ENCODE results near the gene SBK3. TPM values are rescaled to one million over a fixed set of nuclear protein-coding genes. Genes with fewer than 3 reads are reported as not detected.
"Not testable (repeated sequence)": the region's sequence is repeated elsewhere in the genome, so short reads cannot be mapped to it uniquely, and the experiment has no call there.

SBK3 gene
- total RNA-seq, 2 donors from 2014 or later = not detected

GRCh38 chr19:55498246-55498840 lies 47.0 kb downstream of the SBK3 start:
- no peak for TF ChIP-seq CTCF (IDR thresholded peaks at IDR 0.05)
- no peaks in the 10 kb centered on the region for H3K27me3 ChIP-seq (replicated peaks; ENCODE audit: insufficient read depth)
- H3K4me1 ChIP-seq (ENCODE audit: control insufficient read depth in 1 of 2, low read depth in 2 of 2) = no peaks in the 10 kb centered on the region
- no peaks in the 10 kb centered on the region for H3K9me3 ChIP-seq
- H3K27ac ChIP-seq = no peak overlapping the region
- ATAC-seq (ENCODE audit: insufficient number of reproducible peaks, low FRiP score, low read depth) (no peak), DNase-seq (ENCODE audit: low spot score) (no peak)
- no peaks in the 10 kb centered on the region for H3K36me3 ChIP-seq
- H3K4me3 ChIP-seq = no peak overlapping the region

DNA sequence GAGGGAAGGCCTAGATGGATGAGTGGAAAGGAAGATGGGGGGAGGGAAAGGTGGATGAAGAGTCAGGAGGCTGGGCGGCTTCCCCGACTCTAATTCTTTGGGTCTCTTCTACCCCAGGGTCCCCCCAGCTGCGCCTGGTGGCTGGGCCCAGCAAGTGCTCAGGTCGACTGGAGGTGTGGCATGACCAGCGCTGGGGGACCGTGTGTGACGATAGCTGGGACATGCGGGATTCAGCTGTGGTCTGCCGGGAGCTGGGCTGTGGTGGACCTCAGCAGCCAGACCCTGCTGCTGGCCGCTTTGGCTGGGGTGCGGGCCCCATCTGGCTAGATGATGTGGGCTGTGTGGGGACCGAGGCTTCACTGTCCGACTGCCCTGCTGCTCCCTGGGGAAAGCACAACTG lies 47.6 kb downstream of the SBK3 start:
- H3K27ac ChIP-seq = no peak overlapping the region
- H3K27me3 ChIP-seq (replicated peaks; ENCODE audit: insufficient read depth) = no peaks in the 10 kb centered on the region
- H3K36me3 ChIP-seq = no peaks in the 10 kb centered on the region
- H3K9me3 ChIP-seq = no peaks in the 10 kb centered on the region
- ATAC-seq (ENCODE audit: insufficient number of reproducible peaks, low FRiP score, low read depth) (no peak), DNase-seq (ENCODE audit: low spot score) (no peak)
- no peak overlapping the region for H3K4me3 ChIP-seq
- H3K4me1 ChIP-seq (ENCODE audit: control insufficient read depth in 1 of 2, low read depth in 2 of 2) = no peaks in the 10 kb centered on the region
- TF ChIP-seq CTCF (IDR thresholded peaks at IDR 0.05) = no peak

DNA sequence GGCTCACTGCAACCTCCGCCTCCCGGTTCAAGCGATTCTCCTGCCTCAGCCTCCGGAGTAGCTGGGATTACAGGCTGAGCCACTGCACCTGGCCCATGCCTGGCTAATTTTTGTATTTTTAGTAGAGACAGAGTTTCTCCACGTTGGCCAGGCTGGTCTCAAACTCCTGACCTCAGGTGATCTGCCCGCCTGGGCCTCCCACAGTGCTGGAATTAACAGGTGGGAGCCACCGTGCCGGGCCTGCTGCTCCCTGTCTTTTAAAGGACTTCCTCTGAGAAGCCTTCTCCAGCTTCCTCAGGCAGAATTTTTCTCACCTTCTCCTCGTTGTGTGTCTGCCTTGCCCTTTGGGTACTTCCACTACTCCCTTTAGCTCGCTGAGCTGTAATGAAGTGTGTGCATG lies 48.5 kb downstream of the SBK3 start:
- not testable (repeated sequence) for H3K27me3 ChIP-seq (replicated peaks; ENCODE audit: insufficient read depth); H3K9me3 ChIP-seq; H3K4me3 ChIP-seq; H3K4me1 ChIP-seq (ENCODE audit: control insufficient read depth in 1 of 2, low read depth in 2 of 2); ATAC-seq (ENCODE audit: insufficient number of reproducible peaks, low FRiP score, low read depth); H3K36me3 ChIP-seq; H3K27ac ChIP-seq; DNase-seq (ENCODE audit: low spot score)

DNA sequence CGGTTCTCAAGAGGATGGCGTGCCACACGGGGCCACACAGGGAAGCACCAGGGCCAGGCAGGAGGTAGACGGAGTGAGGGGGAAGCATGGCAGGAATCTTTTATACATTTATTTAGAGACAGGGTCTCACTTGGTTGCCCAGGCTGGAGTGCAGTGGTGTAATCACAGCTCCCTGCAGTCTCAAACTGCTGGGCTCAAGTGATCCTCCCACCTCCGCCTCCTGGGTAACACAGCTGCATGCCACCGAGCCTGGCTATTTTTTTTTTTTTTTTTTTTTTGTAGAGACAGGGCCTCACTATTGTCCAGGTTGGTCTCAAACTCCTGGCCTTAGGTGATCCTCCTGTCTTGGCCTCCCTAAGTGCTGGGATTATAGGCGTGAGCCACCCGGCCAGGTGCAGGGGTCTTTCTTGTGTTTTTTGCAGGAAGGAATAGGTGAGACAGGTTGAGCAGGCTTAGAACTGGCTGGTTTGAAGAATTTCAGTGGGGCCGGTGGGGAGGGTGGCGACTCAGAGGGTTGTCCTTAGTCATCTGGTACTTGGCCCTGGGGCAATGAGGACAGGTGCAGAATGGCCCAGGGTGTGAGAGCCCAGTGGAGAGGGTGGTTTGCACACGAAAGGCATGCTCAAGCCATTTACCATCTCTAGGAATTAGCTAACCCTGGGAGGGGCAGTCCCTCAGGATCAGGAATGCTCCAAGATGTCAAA lies 49.5 kb downstream of the SBK3 start:
- H3K9me3 ChIP-seq = no peaks in the 10 kb centered on the region
- no peak overlapping the region for H3K4me3 ChIP-seq
- H3K27me3 ChIP-seq (replicated peaks; ENCODE audit: insufficient read depth) = no peaks in the 10 kb centered on the region
- TF ChIP-seq CTCF (IDR thresholded peaks at IDR 0.05) = no peak
- no peaks in the 10 kb centered on the region for H3K4me1 ChIP-seq (ENCODE audit: control insufficient read depth in 1 of 2, low read depth in 2 of 2)
- no peaks in the 10 kb centered on the region for H3K36me3 ChIP-seq
- no peak overlapping the region for H3K27ac ChIP-seq
- ATAC-seq (ENCODE audit: insufficient number of reproducible peaks, low FRiP score, low read depth) = no peak
- no peak for DNase-seq (ENCODE audit: low spot score)

GRCh38 chr19:55494172-55494761 lies 51.1 kb downstream of the SBK3 start:
- ATAC-seq (ENCODE audit: insufficient number of reproducible peaks, low FRiP score, low read depth) (no peak), DNase-seq (ENCODE audit: low spot score) (no peak)
- TF ChIP-seq CTCF (IDR thresholded peaks at IDR 0.05) = no peak
- no peak overlapping the region for H3K27ac ChIP-seq
- H3K4me1 ChIP-seq (ENCODE audit: control insufficient read depth in 1 of 2, low read depth in 2 of 2) = no peaks in the 10 kb centered on the region
- H3K36me3 ChIP-seq = no peaks in the 10 kb centered on the region
- peak overlapping the region; percentile 34 for H3K4me3 ChIP-seq
- no peaks in the 10 kb centered on the region for H3K27me3 ChIP-seq (replicated peaks; ENCODE audit: insufficient read depth)
- H3K9me3 ChIP-seq = no peaks in the 10 kb centered on the region

All from thoracic aorta (tissue), 2 donors.